Measurements from ENCODE around the gene TYRP1.

Gene TYRP1

DNA sequence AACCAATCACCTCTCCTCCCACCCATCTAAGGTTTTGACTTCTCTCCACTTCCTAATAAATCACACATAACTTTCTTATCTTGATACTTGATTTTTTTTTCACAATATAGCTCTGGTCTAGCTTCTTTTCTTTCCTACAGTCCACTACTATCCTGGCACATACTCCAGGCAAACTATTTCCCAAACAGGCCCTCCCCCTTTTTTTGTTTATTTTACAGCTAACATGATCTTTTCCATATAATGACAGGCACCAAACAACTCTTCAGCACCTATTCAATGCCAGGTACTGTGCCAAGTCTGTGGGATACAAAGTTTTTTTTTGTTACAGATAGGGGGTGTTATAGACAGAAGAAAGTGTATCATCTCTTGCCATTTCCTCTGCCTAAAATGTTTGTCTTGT lies 7.9 kb downstream of the TYRP1 start:
- no peaks in the 10 kb centered on the region for H3K4me1 ChIP-seq (ENCODE audit: control insufficient read depth in 1 of 2, insufficient read depth in 1 of 2, low read depth in 1 of 2, low read length in 1 of 2)
- no peaks in the 10 kb centered on the region for H3K27me3 ChIP-seq
- H3K9me3 ChIP-seq = no peaks in the 10 kb centered on the region
- H3K4me3 ChIP-seq (ENCODE audit: low read depth in 1 of 2, low read length in 1 of 2) = no peak overlapping the region
- TF ChIP-seq, protein P1, sequence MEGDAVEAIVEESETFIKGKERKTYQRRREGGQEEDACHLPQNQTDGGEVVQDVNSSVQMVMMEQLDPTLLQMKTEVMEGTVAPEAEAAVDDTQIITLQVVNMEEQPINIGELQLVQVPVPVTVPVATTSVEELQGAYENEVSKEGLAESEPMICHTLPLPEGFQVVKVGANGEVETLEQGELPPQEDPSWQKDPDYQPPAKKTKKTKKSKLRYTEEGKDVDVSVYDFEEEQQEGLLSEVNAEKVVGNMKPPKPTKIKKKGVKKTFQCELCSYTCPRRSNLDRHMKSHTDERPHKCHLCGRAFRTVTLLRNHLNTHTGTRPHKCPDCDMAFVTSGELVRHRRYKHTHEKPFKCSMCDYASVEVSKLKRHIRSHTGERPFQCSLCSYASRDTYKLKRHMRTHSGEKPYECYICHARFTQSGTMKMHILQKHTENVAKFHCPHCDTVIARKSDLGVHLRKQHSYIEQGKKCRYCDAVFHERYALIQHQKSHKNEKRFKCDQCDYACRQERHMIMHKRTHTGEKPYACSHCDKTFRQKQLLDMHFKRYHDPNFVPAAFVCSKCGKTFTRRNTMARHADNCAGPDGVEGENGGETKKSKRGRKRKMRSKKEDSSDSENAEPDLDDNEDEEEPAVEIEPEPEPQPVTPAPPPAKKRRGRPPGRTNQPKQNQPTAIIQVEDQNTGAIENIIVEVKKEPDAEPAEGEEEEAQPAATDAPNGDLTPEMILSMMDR (IDR thresholded peaks at IDR 0.05) = no peak
- no peaks in the 10 kb centered on the region for H3K36me3 ChIP-seq
- no peak overlapping the region for H3K27ac ChIP-seq

DNA sequence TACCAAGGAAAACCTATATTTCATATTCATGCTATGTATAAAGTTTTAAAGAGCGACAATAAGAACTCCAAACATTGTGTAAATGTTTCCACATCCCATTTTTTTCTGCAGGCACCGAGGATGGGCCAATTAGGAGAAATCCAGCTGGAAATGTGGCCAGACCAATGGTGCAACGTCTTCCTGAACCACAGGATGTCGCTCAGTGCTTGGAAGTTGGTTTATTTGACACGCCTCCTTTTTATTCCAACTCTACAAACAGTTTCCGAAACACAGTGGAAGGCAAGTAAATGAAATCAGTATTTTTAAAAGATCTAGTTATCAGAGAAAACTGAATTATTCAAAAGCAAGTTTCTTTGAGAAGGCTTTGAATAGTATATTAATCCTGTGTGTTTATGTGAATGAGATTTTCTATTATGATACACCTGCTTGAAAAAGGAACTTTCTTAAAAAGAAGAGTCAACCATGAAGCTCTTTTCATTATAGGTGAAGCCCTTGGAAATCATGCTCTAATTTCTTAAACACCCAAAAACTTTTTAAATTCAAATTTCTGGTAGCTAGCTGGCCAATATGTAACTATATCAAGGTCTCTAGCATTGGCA lies 9.1 kb downstream of the TYRP1 start:
- no peak overlapping the region for H3K27ac ChIP-seq
- H3K27me3 ChIP-seq = no peaks in the 10 kb centered on the region
- no peaks in the 10 kb centered on the region for H3K36me3 ChIP-seq
- H3K4me3 ChIP-seq (ENCODE audit: low read depth in 1 of 2, low read length in 1 of 2) = no peak overlapping the region
- no peaks in the 10 kb centered on the region for H3K9me3 ChIP-seq
- TF ChIP-seq, protein P1 (IDR thresholded peaks at IDR 0.05) = no peak
- H3K4me1 ChIP-seq (ENCODE audit: control insufficient read depth in 1 of 2, insufficient read depth in 1 of 2, low read depth in 1 of 2, low read length in 1 of 2) = no peaks in the 10 kb centered on the region

DNA sequence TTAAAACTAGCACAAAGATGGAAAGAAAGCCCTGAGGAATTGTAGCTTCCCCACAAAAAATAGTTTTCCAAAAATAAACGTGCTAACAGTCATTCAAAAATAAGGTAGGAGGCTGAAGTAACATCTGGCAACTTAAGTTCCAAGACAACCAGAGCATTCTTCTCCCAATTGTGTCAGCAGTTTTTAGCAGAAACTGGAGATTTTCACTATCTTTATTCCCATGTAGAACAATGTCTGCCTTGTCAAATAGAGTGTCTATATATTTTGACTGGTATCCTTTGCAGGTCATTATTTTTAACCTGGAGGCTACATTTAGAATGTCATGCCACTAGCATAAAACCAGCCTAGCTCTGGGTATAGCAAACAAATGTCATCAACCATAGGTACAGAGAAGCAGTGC lies 10.8 kb downstream of the TYRP1 start:
- no peak overlapping the region for H3K4me3 ChIP-seq (ENCODE audit: low read depth in 1 of 2, low read length in 1 of 2)
- H3K4me1 ChIP-seq (ENCODE audit: control insufficient read depth in 1 of 2, insufficient read depth in 1 of 2, low read depth in 1 of 2, low read length in 1 of 2) = no peaks in the 10 kb centered on the region
- TF ChIP-seq, protein P1 (IDR thresholded peaks at IDR 0.05) = no peak
- H3K27me3 ChIP-seq = no peaks in the 10 kb centered on the region
- H3K36me3 ChIP-seq = no peaks in the 10 kb centered on the region
- no peak overlapping the region for H3K27ac ChIP-seq
- H3K9me3 ChIP-seq = no peaks in the 10 kb centered on the region

DNA sequence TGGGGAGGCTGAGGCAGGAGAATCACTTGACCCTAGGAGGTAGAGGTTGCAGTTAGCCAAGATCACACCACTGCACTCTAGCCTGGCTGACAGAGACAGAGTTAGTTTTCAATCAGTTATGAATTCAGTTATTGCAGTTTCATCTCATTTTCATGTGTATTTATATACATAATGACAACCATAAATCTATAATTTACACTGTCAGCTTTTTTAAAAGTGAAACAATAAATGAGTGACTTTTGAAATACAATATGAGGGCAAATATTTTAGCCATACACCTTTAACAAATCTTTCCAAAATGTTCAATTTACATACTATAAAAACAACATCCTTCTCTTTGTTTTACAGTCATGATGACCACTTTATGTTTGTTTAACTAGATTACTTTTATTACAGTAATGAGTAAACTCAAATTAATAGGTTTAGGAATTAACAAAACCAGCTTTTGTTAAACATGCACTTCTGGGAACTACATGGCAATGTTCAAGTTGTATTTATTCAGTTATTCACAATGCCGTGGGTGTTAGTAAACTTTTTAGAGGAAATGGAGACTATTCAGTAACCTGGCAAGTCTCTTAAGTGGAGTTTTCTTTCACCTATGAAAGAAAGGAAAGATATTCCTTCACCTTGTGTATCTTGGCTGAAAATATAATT lies 12.7 kb downstream of the TYRP1 start:
- Histone ChIP-seq H3K4me3 (ENCODE audit: low read depth in 1 of 2, low read length in 1 of 2) (no peak overlapping the region), H3K27ac (no peak overlapping the region)

DNA sequence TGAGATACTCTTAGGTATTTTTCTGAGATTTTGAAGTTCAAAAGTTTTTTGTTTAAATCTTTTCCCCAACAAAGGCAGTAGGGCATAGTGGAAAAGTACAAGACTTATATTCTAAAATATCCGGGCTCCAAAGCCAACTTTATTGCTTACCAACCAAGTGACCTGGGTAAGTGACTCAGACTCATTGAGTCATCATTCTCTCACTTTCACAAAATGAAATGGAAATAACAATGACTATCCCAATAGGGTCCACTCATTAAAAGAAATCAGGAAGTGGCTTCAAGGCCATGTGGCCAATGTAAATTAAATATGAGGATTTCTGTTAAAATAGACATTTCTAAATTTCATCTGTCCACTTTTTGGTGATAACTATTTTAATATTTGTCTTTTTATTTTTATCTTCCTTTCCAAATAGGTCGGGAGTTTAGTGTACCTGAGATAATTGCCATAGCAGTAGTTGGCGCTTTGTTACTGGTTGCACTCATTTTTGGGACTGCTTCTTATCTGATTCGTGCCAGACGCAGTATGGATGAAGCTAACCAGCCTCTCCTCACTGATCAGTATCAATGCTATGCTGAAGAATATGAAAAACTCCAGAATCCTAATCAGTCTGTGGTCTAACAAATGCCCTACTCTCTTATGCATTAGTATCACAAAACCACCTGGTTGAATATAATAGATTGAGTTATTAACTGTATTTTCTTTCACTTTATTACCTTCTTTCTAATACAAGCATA lies 15.5 kb downstream of the TYRP1 start:
- Histone ChIP-seq H3K36me3 (no peaks in the 10 kb centered on the region), H3K4me3 (ENCODE audit: low read depth in 1 of 2, low read length in 1 of 2) (no peak overlapping the region), H3K27ac (no peak overlapping the region), H3K4me1 (ENCODE audit: control insufficient read depth in 1 of 2, insufficient read depth in 1 of 2, low read depth in 1 of 2, low read length in 1 of 2) (no peaks in the 10 kb centered on the region), H3K9me3 (no peaks in the 10 kb centered on the region), H3K27me3 (no peaks in the 10 kb centered on the region)
- TF ChIP-seq, protein P1 (IDR thresholded peaks at IDR 0.05) = no peak

More for the DNA sequence above, 12.7 kb downstream of the TYRP1 start:
- Histone ChIP-seq H3K27me3 (no peaks in the 10 kb centered on the region), H3K4me1 (ENCODE audit: control insufficient read depth in 1 of 2, insufficient read depth in 1 of 2, low read depth in 1 of 2, low read length in 1 of 2) (no peaks in the 10 kb centered on the region), H3K9me3 (no peaks in the 10 kb centered on the region), H3K36me3 (no peaks in the 10 kb centered on the region)
- TF ChIP-seq, protein P1 (IDR thresholded peaks at IDR 0.05) = no peak

All from neutrophil (primary cell).